Measurements from ENCODE around the gene POU2AF1. TPM values are rescaled to one million over a fixed set of nuclear protein-coding genes. Genes with fewer than 3 reads are reported as not detected.

The POU2AF1 gene
- total and polyA plus RNA-seq, 2 of the 13 experiments (the other 11 are each of a cell fraction or from before 2014, with no cell fraction given): 1.9 to 3.6 TPM

- TF ChIP-seq, protein P1, sequence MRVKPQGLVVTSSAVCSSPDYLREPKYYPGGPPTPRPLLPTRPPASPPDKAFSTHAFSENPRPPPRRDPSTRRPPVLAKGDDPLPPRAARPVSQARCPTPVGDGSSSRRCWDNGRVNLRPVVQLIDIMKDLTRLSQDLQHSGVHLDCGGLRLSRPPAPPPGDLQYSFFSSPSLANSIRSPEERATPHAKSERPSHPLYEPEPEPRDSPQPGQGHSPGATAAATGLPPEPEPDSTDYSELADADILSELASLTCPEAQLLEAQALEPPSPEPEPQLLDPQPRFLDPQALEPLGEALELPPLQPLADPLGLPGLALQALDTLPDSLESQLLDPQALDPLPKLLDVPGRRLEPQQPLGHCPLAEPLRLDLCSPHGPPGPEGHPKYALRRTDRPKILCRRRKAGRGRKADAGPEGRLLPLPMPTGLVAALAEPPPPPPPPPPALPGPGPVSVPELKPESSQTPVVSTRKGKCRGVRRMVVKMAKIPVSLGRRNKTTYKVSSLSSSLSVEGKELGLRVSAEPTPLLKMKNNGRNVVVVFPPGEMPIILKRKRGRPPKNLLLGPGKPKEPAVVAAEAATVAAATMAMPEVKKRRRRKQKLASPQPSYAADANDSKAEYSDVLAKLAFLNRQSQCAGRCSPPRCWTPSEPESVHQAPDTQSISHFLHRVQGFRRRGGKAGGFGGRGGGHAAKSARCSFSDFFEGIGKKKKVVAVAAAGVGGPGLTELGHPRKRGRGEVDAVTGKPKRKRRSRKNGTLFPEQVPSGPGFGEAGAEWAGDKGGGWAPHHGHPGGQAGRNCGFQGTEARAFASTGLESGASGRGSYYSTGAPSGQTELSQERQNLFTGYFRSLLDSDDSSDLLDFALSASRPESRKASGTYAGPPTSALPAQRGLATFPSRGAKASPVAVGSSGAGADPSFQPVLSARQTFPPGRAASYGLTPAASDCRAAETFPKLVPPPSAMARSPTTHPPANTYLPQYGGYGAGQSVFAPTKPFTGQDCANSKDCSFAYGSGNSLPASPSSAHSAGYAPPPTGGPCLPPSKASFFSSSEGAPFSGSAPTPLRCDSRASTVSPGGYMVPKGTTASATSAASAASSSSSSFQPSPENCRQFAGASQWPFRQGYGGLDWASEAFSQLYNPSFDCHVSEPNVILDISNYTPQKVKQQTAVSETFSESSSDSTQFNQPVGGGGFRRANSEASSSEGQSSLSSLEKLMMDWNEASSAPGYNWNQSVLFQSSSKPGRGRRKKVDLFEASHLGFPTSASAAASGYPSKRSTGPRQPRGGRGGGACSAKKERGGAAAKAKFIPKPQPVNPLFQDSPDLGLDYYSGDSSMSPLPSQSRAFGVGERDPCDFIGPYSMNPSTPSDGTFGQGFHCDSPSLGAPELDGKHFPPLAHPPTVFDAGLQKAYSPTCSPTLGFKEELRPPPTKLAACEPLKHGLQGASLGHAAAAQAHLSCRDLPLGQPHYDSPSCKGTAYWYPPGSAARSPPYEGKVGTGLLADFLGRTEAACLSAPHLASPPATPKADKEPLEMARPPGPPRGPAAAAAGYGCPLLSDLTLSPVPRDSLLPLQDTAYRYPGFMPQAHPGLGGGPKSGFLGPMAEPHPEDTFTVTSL (CRISPR knock-in tag; IDR thresholded peaks at IDR 0.05; ENCODE audit: borderline replicate concordance): no peak
- TF ChIP-seq HMGXB4 (CRISPR knock-in tag; IDR thresholded peaks at IDR 0.05; ENCODE audit: borderline replicate concordance in 1 of 2, low read depth in 1 of 2): 0 out of 4 replicates have a peak, but pooled peaks of 1 of the 2 experiments have one; percentile 18
- peak; percentile 19; the same call in 1 of the 2 replicates for TF ChIP-seq ZC3H4 (CRISPR knock-in tag; IDR thresholded peaks at IDR 0.05; ENCODE audit: borderline replicate concordance)
- TF ChIP-seq ZNF788 (CRISPR knock-in tag; IDR thresholded peaks at IDR 0.05; ENCODE audit: borderline replicate concordance): no peak
- TF ChIP-seq ZNF577 (CRISPR knock-in tag; IDR thresholded peaks at IDR 0.05; ENCODE audit: borderline replicate concordance, low read depth): no peak
- no peak for TF ChIP-seq HDAC6 (IDR thresholded peaks at IDR 0.05; ENCODE audit: low read depth, low read length)
- TF ChIP-seq LCORL (IDR thresholded peaks at IDR 0.05): no peak
- TF ChIP-seq LCORL (CRISPR knock-in tag; IDR thresholded peaks at IDR 0.05): no peak
- TF ChIP-seq GATA4 (IDR thresholded peaks at IDR 0.05; ENCODE audit: borderline replicate concordance, low read depth): no peak
- no peak for TF ChIP-seq GLMP (CRISPR knock-in tag; IDR thresholded peaks at IDR 0.05; ENCODE audit: borderline replicate concordance)
- TF ChIP-seq SSRP1 (CRISPR knock-in tag; IDR thresholded peaks at IDR 0.05): peak; percentile 92; the same call in 1 of the 2 replicates
- no peak for TF ChIP-seq ERF (CRISPR knock-in tag; IDR thresholded peaks at IDR 0.05)
- peak; percentile 78 for TF ChIP-seq SMC3 (IDR thresholded peaks at IDR 0.05; ENCODE audit: low read length)
- TF ChIP-seq NONO (IDR thresholded peaks at IDR 0.05): no peak
- no peak for TF ChIP-seq NONO (CRISPR knock-in tag; conservative IDR thresholded peaks at IDR 0.05)
- peak; percentile 52; the same call in 1 of the 2 replicates for TF ChIP-seq ZNF598 (CRISPR knock-in tag; IDR thresholded peaks at IDR 0.05; ENCODE audit: borderline replicate concordance)
- no peak for TF ChIP-seq ZNF468 (CRISPR knock-in tag; IDR thresholded peaks at IDR 0.05)
- peak; percentile 74 for TF ChIP-seq STAG1 (CRISPR knock-in tag; IDR thresholded peaks at IDR 0.05)
- TF ChIP-seq ZKSCAN5 (CRISPR knock-in tag; IDR thresholded peaks at IDR 0.05): no peak
- TF ChIP-seq SYNCRIP (IDR thresholded peaks at IDR 0.05; ENCODE audit: insufficient read depth, low read depth, low read length): no peak
- TF ChIP-seq MAFK (conservative IDR thresholded peaks at IDR 0.05 in 1 of 2, IDR thresholded peaks at IDR 0.05 in 1 of 2; ENCODE audit: low read length in 2 of 2): peak; percentile 79 to 85
Observed at GRCh38 chr11:111359223-111360149, 19.6 kb downstream of the POU2AF1 start (continued).
